Progenitor cell of endocrine pancreas (in vitro differentiated cells): Measurements from ENCODE around the gene PDIA6. TPM values are rescaled to one million over a fixed set of nuclear protein-coding genes. Genes with fewer than 3 reads are reported as not detected.
"Not testable (repeated sequence)": the region's sequence is repeated elsewhere in the genome, so short reads cannot be mapped to it uniquely, and the experiment has no call there.

ENCODE experiments used
- DNase-seq: peaks from one replicate; pipeline ENCODE4 v3.0.0; 2021; ENCODE audit warnings: low spot score; ENCODE audit not compliant: unreplicated experiment
- H3K27ac Mint-ChIP-seq: 2 replicates; pipeline ENCODE4 v1.8.0; 2021; ENCODE audit warnings: mild to moderate bottlenecking, moderate library complexity, mixed read lengths
- H3K27me3 Mint-ChIP-seq: 2 replicates; pipeline ENCODE4 v1.8.0; 2021; ENCODE audit warnings: mixed read lengths
- H3K36me3 Mint-ChIP-seq: 2 replicates; pipeline ENCODE4 v1.8.0; 2022; ENCODE audit warnings: mixed read lengths; ENCODE audit not compliant: insufficient read depth
- H3K4me1 Mint-ChIP-seq: 2 replicates; pipeline ENCODE4 v1.8.0; 2021; ENCODE audit warnings: low read depth, mixed read lengths
- H3K4me3 Mint-ChIP-seq: 2 replicates; pipeline ENCODE4 v1.8.0; 2021; ENCODE audit warnings: low read depth, mild to moderate bottlenecking, moderate library complexity, mixed read lengths
- H3K9me3 Mint-ChIP-seq: 2 replicates; pipeline ENCODE4 v1.8.0; 2021; ENCODE audit warnings: low read depth, mixed read lengths
- CTCF ChIP-seq: fragments of 200-600 bp; sonication (generic); IDR thresholded peaks from one replicate; pipeline ENCODE4 v1.5.0; 2021; ENCODE audit warnings: antibody characterized with exemption, mild to moderate bottlenecking; ENCODE audit not compliant: unreplicated experiment
- total RNA-seq: library from RNA; stranded (reverse); gene quantifications from 2 replicates; pipeline ENCODE4 v1.2.1, GENCODE V29; 2021

The PDIA6 gene
- total RNA-seq, 1 donor from 2014 or later: 249 TPM

- H3K36me3 Mint-ChIP-seq: no peaks in the 10 kb centered on the region
- H3K4me1 Mint-ChIP-seq: peaks cover 6% of the 10 kb centered on the region
- no peak overlapping the region for H3K4me3 Mint-ChIP-seq
- H3K27me3 Mint-ChIP-seq: peaks cover 35% of the 10 kb centered on the region
- H3K27ac Mint-ChIP-seq: no peak overlapping the region
- no peak for DNase-seq
- peaks cover 3% of the 10 kb centered on the region for H3K9me3 Mint-ChIP-seq
- no peak for TF ChIP-seq CTCF
Observed at GRCh38 chr2:10820562-10820961, 8.0 kb upstream of the PDIA6 start.

- no peak overlapping the region for H3K27ac Mint-ChIP-seq
- peaks cover 29% of the 10 kb centered on the region for H3K27me3 Mint-ChIP-seq
- TF ChIP-seq CTCF: no peak
- H3K4me3 Mint-ChIP-seq: no peak overlapping the region
- no peaks in the 10 kb centered on the region for H3K9me3 Mint-ChIP-seq
- DNase-seq: no peak
- H3K4me1 Mint-ChIP-seq: peaks cover 6% of the 10 kb centered on the region
- no peaks in the 10 kb centered on the region for H3K36me3 Mint-ChIP-seq
Observed at GRCh38 chr2:10819714-10820314, 7.2 kb upstream of the PDIA6 start.

- H3K4me1 Mint-ChIP-seq: peaks cover 11% of the 10 kb centered on the region
- H3K27me3 Mint-ChIP-seq: peaks cover 28% of the 10 kb centered on the region
- H3K4me3 Mint-ChIP-seq: no peak overlapping the region
- H3K9me3 Mint-ChIP-seq: no peaks in the 10 kb centered on the region
- H3K36me3 Mint-ChIP-seq: no peaks in the 10 kb centered on the region
- TF ChIP-seq CTCF: no peak
- H3K27ac Mint-ChIP-seq: peak overlapping the region; percentile 55
- no peak for DNase-seq
Observed at GRCh38 chr2:10818984-10819383, 6.4 kb upstream of the PDIA6 start.

GRCh38 chr2:10818305-10818704 lies 5.7 kb upstream of the PDIA6 start:
- H3K9me3 Mint-ChIP-seq, DNase-seq, H3K27ac Mint-ChIP-seq, H3K36me3 Mint-ChIP-seq, H3K4me3 Mint-ChIP-seq: not testable (repeated sequence)
- peaks cover 26% of the 10 kb centered on the region for H3K27me3 Mint-ChIP-seq
- peaks cover 12% of the 10 kb centered on the region for H3K4me1 Mint-ChIP-seq

GRCh38 chr2:10817413-10817812 lies 4.8 kb upstream of the PDIA6 start:
- H3K4me1 Mint-ChIP-seq: peaks cover 12% of the 10 kb centered on the region

More at GRCh38 chr2:10817413-10817812, 4.8 kb upstream of the PDIA6 start:
- Mint-ChIP-seq H3K27me3 (peaks cover 22% of the 10 kb centered on the region), H3K27ac (no peak overlapping the region), H3K9me3 (no peaks in the 10 kb centered on the region), H3K36me3 (no peaks in the 10 kb centered on the region), H3K4me3 (no peak overlapping the region)
- TF ChIP-seq CTCF: peak; percentile 56
- no peak for DNase-seq
